Measurements from ENCODE around the gene ARL6. TPM values are rescaled to one million over a fixed set of nuclear protein-coding genes. Genes with fewer than 3 reads are reported as not detected.
A peak's percentile ranks its signal among the peaks of the same experiment; 100 is the strongest.

ARL6 gene
- total RNA-seq (1.7 TPM), polyA plus RNA-seq (1 to 10 TPM; 2.3 to 3.2 (median 2.9) TPM)

DNA sequence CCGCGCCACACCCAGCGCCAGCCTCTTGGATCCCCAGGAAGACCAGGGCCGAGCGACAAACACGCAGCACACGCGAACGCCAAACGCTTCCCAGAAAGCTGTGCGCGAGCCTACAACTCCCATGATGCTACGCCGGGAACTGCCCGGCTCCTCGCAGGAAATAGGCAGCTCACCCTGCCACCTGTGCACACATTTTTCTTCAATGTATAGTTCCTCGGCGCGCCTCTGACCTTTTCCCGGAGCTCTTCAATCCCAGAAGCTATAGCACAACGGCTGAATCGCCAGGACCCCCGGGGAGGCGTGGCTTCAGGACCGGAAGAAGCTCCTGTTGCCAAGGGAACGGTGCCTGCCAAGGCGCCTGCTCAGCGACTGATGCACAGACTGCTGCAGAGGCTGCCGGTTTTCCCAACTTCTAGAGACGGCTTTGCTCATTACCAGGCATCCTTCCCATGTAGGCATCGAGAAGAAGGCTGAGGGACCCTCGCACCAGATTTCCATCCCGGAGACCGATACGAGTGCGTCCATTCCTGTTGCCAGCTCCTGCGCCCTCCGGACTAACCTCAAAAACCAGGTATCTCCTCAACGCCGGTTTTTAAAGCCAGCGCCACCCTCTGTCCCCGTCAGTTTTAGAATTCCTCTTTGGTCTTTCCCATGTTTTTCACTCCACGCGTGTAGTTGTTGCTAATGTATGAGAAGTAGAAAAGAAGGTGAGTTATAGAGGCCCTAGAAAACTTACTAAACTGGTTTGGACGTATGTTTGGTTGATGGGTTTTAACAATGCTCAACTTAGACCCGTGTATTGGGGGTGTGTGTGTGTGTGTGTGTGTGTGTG lies at the start of gene ARL6:
TSS of gene ARL6 (plus strand) at position 352 of the 832 bp plus-strand sequence. CDS start 3,350 bp downstream, outside the sequence.
- Mint-ChIP-seq H3K4me1 (peaks cover 13 to 35% (median 22%) of the 10 kb centered on the region in 4 donors), H3K4me3 (peak within 1 kb of the TSS; percentile 96 to 99 (median 98)), H3K9me3 (no peaks in the 10 kb centered on the region), H3K27me3 (peaks cover 1% of the 10 kb centered on the region), H3K27ac (peak within 1 kb of the TSS; percentile 95 to 97 (median 95)), H3K36me3 (peaks cover 2% of the 10 kb centered on the region)
- peak within 1 kb of the TSS; percentile 75 for H3K27ac ChIP-seq (ENCODE audit: insufficient read depth, low read length, poor library complexity, severe bottlenecking)
- no peaks in the 10 kb centered on the region for H3K9me3 ChIP-seq (ENCODE audit: control insufficient read depth in 2 of 2, low read length in 2 of 2)
- peaks cover 17% of the 10 kb centered on the region for H3K4me1 ChIP-seq (ENCODE audit: control insufficient read depth, insufficient read depth, low read length, poor library complexity, severe bottlenecking)
- H3K27me3 ChIP-seq (ENCODE audit: control insufficient read depth, insufficient read depth, low read length), result peaks cover 3% of the 10 kb centered on the region
- peak; percentile 90 for ATAC-seq (ENCODE audit: low read depth in 2 of 2)
- peak; percentile 61 to 86 (median 77) for DNase-seq
- H3K36me3 ChIP-seq (ENCODE audit: control insufficient read depth, insufficient read depth, low read length), result peaks cover 2% of the 10 kb centered on the region
- H3K4me3 ChIP-seq (ENCODE audit: low read depth, low read length), result peak within 1 kb of the TSS; percentile 90

DNA sequence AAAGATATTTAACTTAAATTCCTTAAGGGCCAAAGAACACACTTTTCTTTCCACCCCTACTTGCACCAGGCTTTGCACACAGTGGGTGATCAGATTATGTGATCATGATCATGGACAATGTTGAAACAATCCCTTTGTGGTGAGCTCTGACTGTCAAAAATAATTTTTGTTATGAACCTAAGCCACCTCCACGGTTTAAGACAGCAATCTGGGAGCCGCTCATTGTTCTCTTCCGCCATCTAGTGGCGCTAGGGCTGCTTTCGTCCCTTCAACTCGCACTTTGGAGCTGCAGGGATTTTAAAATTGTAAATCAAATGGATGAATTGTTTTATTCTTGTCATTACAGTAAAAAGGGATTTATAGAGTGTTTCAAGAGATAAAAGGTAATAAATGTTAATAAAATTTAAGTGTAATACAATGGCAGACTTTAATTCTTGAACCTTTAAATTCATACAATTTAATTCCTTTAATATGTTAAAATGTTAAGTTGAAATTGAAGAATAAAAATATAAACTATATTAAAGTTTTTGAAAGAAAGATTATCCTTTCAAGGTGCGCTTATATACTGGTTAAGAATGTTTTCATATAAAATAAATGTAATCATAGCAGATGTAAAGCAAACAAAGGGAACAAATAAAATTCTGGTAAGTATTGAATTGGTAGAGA lies 45.3 kb upstream of the ARL6 start:
- H3K9me3 ChIP-seq (ENCODE audit: control insufficient read depth in 2 of 2, low read length in 2 of 2), result no peaks in the 10 kb centered on the region
- no peaks in the 10 kb centered on the region for H3K36me3 ChIP-seq (ENCODE audit: control insufficient read depth, insufficient read depth, low read length)
- no peaks in the 10 kb centered on the region for H3K4me1 ChIP-seq (ENCODE audit: control insufficient read depth, insufficient read depth, low read length, poor library complexity, severe bottlenecking)
- Mint-ChIP-seq H3K36me3 (no peaks in the 10 kb centered on the region), H3K9me3 (no peaks in the 10 kb centered on the region), H3K27me3 (peaks cover 7% of the 10 kb centered on the region), H3K4me1 (peaks cover 0 to 4% (median 0%) of the 10 kb centered on the region in 4 donors), H3K27ac (no peak overlapping the region), H3K4me3 (no peak overlapping the region)
- peaks cover 2% of the 10 kb centered on the region for H3K27me3 ChIP-seq (ENCODE audit: control insufficient read depth, insufficient read depth, low read length)
- H3K4me3 ChIP-seq (ENCODE audit: low read depth, low read length), result peak overlapping the region; percentile 55
- ATAC-seq (ENCODE audit: low read depth in 2 of 2) (peak; percentile 85 to 86), DNase-seq (peak; percentile 24 to 70 (median 55))
- H3K27ac ChIP-seq (ENCODE audit: insufficient read depth, low read length, poor library complexity, severe bottlenecking), result no peak overlapping the region

- no peaks in the 10 kb centered on the region for H3K4me1 ChIP-seq (ENCODE audit: control insufficient read depth, insufficient read depth, low read length, poor library complexity, severe bottlenecking)
- no peaks in the 10 kb centered on the region for H3K36me3 ChIP-seq (ENCODE audit: control insufficient read depth, insufficient read depth, low read length)
- DNase-seq (no peak), ATAC-seq (ENCODE audit: low read depth in 2 of 2) (no peak)
- H3K27me3 ChIP-seq (ENCODE audit: control insufficient read depth, insufficient read depth, low read length), result no peaks in the 10 kb centered on the region
- H3K4me1 Mint-ChIP-seq, result peaks cover 0 to 4% (median 0%) of the 10 kb centered on the region in 4 donors
- no peak overlapping the region for H3K4me3 Mint-ChIP-seq
- no peak overlapping the region for H3K4me3 ChIP-seq (ENCODE audit: low read depth, low read length)
- no peak overlapping the region for H3K27ac ChIP-seq (ENCODE audit: insufficient read depth, low read length, poor library complexity, severe bottlenecking)
- H3K27ac Mint-ChIP-seq, result no peak overlapping the region
- no peaks in the 10 kb centered on the region for H3K9me3 Mint-ChIP-seq
- H3K9me3 ChIP-seq (ENCODE audit: control insufficient read depth in 2 of 2, low read length in 2 of 2), result no peaks in the 10 kb centered on the region
- no peaks in the 10 kb centered on the region for H3K36me3 Mint-ChIP-seq
- H3K27me3 Mint-ChIP-seq, result peaks cover 10% of the 10 kb centered on the region
These were observed 44.1 kb upstream of the ARL6 start for GRCh38 chr3:97720417-97720816.

DNA sequence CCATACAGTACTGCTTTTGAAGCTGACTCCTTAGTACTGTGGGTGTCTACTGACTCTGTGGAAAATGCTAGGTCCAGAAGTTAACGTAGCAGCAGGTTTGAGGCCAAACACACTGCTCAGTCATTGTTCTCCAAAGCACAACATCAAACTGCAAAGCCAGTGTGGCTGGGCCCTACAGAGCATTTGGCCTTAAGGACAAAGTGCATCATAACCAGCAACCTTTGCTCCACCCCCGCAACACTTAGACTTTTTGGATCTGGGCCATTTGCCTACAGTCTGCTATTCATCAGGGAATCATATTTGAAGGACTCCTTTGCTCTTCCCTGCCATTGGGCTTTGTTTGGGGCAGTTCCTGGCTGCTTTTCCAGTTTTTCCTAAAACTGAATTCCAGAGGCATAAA lies 43.1 kb upstream of the ARL6 start:
- Histone ChIP-seq H3K27ac (ENCODE audit: insufficient read depth, low read length, poor library complexity, severe bottlenecking) (no peak overlapping the region), H3K27me3 (ENCODE audit: control insufficient read depth, insufficient read depth, low read length) (no peaks in the 10 kb centered on the region), H3K36me3 (ENCODE audit: control insufficient read depth, insufficient read depth, low read length) (no peaks in the 10 kb centered on the region), H3K4me3 (ENCODE audit: low read depth, low read length) (no peak overlapping the region), H3K4me1 (ENCODE audit: control insufficient read depth, insufficient read depth, low read length, poor library complexity, severe bottlenecking) (no peaks in the 10 kb centered on the region), H3K9me3 (ENCODE audit: control insufficient read depth in 2 of 2, low read length in 2 of 2) (no peaks in the 10 kb centered on the region)
- Mint-ChIP-seq H3K4me3 (no peak overlapping the region), H3K36me3 (no peaks in the 10 kb centered on the region), H3K9me3 (no peaks in the 10 kb centered on the region), H3K4me1 (no peaks in the 10 kb centered on the region), H3K27me3 (peaks cover 12% of the 10 kb centered on the region), H3K27ac (no peak overlapping the region)
- DNase-seq, result no peak
- no peak for ATAC-seq (ENCODE audit: low read depth in 2 of 2)

- Mint-ChIP-seq H3K4me3 (no peak overlapping the region), H3K9me3 (peaks cover 0 to 3% (median 0%) of the 10 kb centered on the region in 7 donors), H3K4me1 (no peaks in the 10 kb centered on the region), H3K27me3 (peaks cover 19% of the 10 kb centered on the region), H3K36me3 (no peaks in the 10 kb centered on the region), H3K27ac (peak overlapping the region in 1 of 3 donors; percentile 44)
- Histone ChIP-seq H3K27me3 (ENCODE audit: control insufficient read depth, insufficient read depth, low read length) (peaks cover 7% of the 10 kb centered on the region), H3K4me1 (ENCODE audit: control insufficient read depth, insufficient read depth, low read length, poor library complexity, severe bottlenecking) (no peaks in the 10 kb centered on the region), H3K36me3 (ENCODE audit: control insufficient read depth, insufficient read depth, low read length) (no peaks in the 10 kb centered on the region), H3K9me3 (ENCODE audit: control insufficient read depth in 2 of 2, low read length in 2 of 2) (no peaks in the 10 kb centered on the region), H3K4me3 (ENCODE audit: low read depth, low read length) (no peak overlapping the region), H3K27ac (ENCODE audit: insufficient read depth, low read length, poor library complexity, severe bottlenecking) (no peak overlapping the region)
- DNase-seq (no peak), ATAC-seq (ENCODE audit: low read depth in 2 of 2) (no peak)
These were observed 27.6 kb upstream of the ARL6 start for GRCh38 chr3:97736928-97737327.

DNA sequence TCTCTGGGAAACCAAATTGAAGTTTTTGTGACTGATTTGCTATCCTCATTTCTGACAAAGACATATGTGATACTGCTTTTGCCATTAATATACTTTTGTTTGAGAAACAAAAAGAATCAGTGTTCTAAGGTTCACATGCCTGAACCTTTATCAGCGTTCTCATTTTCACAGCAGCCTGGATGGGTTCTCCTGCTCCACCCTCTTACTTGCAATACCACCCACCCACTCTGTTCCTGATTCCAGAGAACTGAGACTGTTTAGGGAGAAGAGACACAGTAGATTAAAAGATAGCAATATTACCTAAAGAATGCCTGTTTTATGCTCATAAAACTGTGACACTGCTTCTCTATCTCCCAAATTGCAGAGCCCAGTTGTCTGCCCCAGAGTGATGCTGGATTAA lies 25.8 kb upstream of the ARL6 start:
- Mint-ChIP-seq H3K4me3 (no peak overlapping the region), H3K27me3 (peaks cover 27% of the 10 kb centered on the region), H3K4me1 (no peaks in the 10 kb centered on the region), H3K27ac (no peak overlapping the region), H3K9me3 (peaks cover 0 to 3% (median 0%) of the 10 kb centered on the region in 7 donors), H3K36me3 (no peaks in the 10 kb centered on the region)
- no peaks in the 10 kb centered on the region for H3K9me3 ChIP-seq (ENCODE audit: control insufficient read depth in 2 of 2, low read length in 2 of 2)
- peaks cover 7% of the 10 kb centered on the region for H3K27me3 ChIP-seq (ENCODE audit: control insufficient read depth, insufficient read depth, low read length)
- H3K4me3 ChIP-seq (ENCODE audit: low read depth, low read length), result no peak overlapping the region
- no peak for DNase-seq
- H3K36me3 ChIP-seq (ENCODE audit: control insufficient read depth, insufficient read depth, low read length), result no peaks in the 10 kb centered on the region
- H3K27ac ChIP-seq (ENCODE audit: insufficient read depth, low read length, poor library complexity, severe bottlenecking), result no peak overlapping the region
- ATAC-seq (ENCODE audit: low read depth in 2 of 2), result no peak
- no peaks in the 10 kb centered on the region for H3K4me1 ChIP-seq (ENCODE audit: control insufficient read depth, insufficient read depth, low read length, poor library complexity, severe bottlenecking)

- no peak for ATAC-seq (ENCODE audit: low read depth in 2 of 2)
- no peaks in the 10 kb centered on the region for H3K9me3 ChIP-seq (ENCODE audit: control insufficient read depth in 2 of 2, low read length in 2 of 2)
- peaks cover 42% of the 10 kb centered on the region for H3K27me3 Mint-ChIP-seq
- H3K36me3 Mint-ChIP-seq, result no peaks in the 10 kb centered on the region
- H3K9me3 Mint-ChIP-seq, result peaks cover 0 to 3% (median 0%) of the 10 kb centered on the region in 7 donors
- H3K27me3 ChIP-seq (ENCODE audit: control insufficient read depth, insufficient read depth, low read length), result peaks cover 5% of the 10 kb centered on the region
- H3K4me3 ChIP-seq (ENCODE audit: low read depth, low read length), result no peak overlapping the region
- no peak overlapping the region for H3K27ac Mint-ChIP-seq
- H3K4me1 ChIP-seq (ENCODE audit: control insufficient read depth, insufficient read depth, low read length, poor library complexity, severe bottlenecking), result no peaks in the 10 kb centered on the region
- no peaks in the 10 kb centered on the region for H3K36me3 ChIP-seq (ENCODE audit: control insufficient read depth, insufficient read depth, low read length)
- DNase-seq, result no peak
- no peak overlapping the region for H3K27ac ChIP-seq (ENCODE audit: insufficient read depth, low read length, poor library complexity, severe bottlenecking)
- no peaks in the 10 kb centered on the region for H3K4me1 Mint-ChIP-seq
- no peak overlapping the region for H3K4me3 Mint-ChIP-seq
These were observed 22.5 kb upstream of the ARL6 start for GRCh38 chr3:97742036-97742435.

All from CD4-positive, CD25-positive, alpha-beta regulatory T cell (primary cell).